WTC11 (cell line): ENCODE measurements around the gene H19. TPM values are rescaled to one million over a fixed set of nuclear protein-coding genes. Genes with fewer than 3 reads are reported as not detected.

Experiments
- ATAC-seq: fragments of 200-7000 bp; cut with Tn5 transposase; 2 replicates; pipeline ENCODE4 v1.10.0; 2021; ENCODE audit warnings: mild to moderate bottlenecking, moderate library complexity
- CTCF ChIA-PET: fragments of 300-600 bp; sonication (Branson Sonifier 250); formaldehyde crosslinking; loops from one replicate; lab custom pipeline; 2021; ENCODE audit warnings: antibody characterized with exemption; lab: Charles Lee
- POLR2A ChIA-PET: fragments of 350-600 bp; sonication (Branson Sonifier 250); formaldehyde crosslinking; loops from one replicate; lab custom pipeline; 2021; ENCODE audit warnings: antibody characterized with exemption; lab: Charles Lee
- DNase-seq: peaks from one replicate; pipeline ENCODE4 v3.0.0; 2021; ENCODE audit warnings: low spot score
- H3K27ac Mint-ChIP-seq: 2 replicates; pipeline ENCODE4 v1.8.0; 2021; ENCODE audit warnings: mixed read lengths
- H3K27me3 Mint-ChIP-seq: 2 replicates; pipeline ENCODE4 v1.8.0; 2021; ENCODE audit warnings: low read depth, mild to moderate bottlenecking, moderate library complexity, mixed read lengths
- H3K36me3 Mint-ChIP-seq: 2 replicates; pipeline ENCODE4 v1.8.0; 2021; ENCODE audit warnings: mixed read lengths
- H3K4me1 Mint-ChIP-seq: 2 replicates; pipeline ENCODE4 v1.8.0; 2022; ENCODE audit warnings: mixed read lengths
- H3K4me3 Mint-ChIP-seq: 2 replicates; pipeline ENCODE4 v1.8.0; 2021; ENCODE audit warnings: mild to moderate bottlenecking, moderate library complexity, mixed read lengths
- H3K9me3 Mint-ChIP-seq: 2 replicates; pipeline ENCODE4 v1.8.0; 2021; ENCODE audit warnings: mixed read lengths
- CREB1 ChIP-seq: sonication (generic); formaldehyde crosslinking; IDR thresholded peaks from 2 replicates; pipeline ENCODE4 v1.8.0; 2023; ENCODE audit warnings: mild to moderate bottlenecking, missing genetic modification reagents
- IRF2 ChIP-seq: sonication (generic); formaldehyde crosslinking; IDR thresholded peaks from 2 replicates; pipeline ENCODE4 v1.8.0; 2022; ENCODE audit warnings: low read depth, missing genetic modification reagents, borderline replicate concordance
- MYBL2 ChIP-seq: sonication (generic); formaldehyde crosslinking; IDR thresholded peaks from 2 replicates; pipeline ENCODE4 v1.8.1; 2023; ENCODE audit warnings: mild to moderate bottlenecking, moderate library complexity, missing genetic modification reagents
- NFE2L1 ChIP-seq: sonication (generic); formaldehyde crosslinking; IDR thresholded peaks from 2 replicates; pipeline ENCODE4 v1.8.1; 2023; ENCODE audit warnings: missing genetic modification reagents
- NR2C2 ChIP-seq: sonication (generic); formaldehyde crosslinking; IDR thresholded peaks from 2 replicates; pipeline ENCODE4 v1.8.0; 2022; ENCODE audit warnings: mild to moderate bottlenecking, missing genetic modification reagents
- RORB ChIP-seq: fragments of 250-450 bp; sonication (Bioruptor Pico); IDR thresholded peaks from 2 replicates; pipeline ENCODE4 v1.9.0; 2021; ENCODE audit warnings: mild to moderate bottlenecking
- SMAD3 ChIP-seq: sonication (generic); formaldehyde crosslinking; IDR thresholded peaks from 2 replicates; pipeline ENCODE4 v1.8.0; 2022; ENCODE audit warnings: missing genetic modification reagents, mild to moderate bottlenecking, borderline replicate concordance
- SOX15 ChIP-seq: fragments of 250-450 bp; sonication (Bioruptor Pico); IDR thresholded peaks from 2 replicates; pipeline ENCODE4 v1.9.0; 2021; ENCODE audit warnings: mild to moderate bottlenecking
- TP53 ChIP-seq: sonication (generic); formaldehyde crosslinking; IDR thresholded peaks from 2 replicates; pipeline ENCODE4 v1.8.1; 2023; ENCODE audit warnings: mild to moderate bottlenecking, missing genetic modification reagents
- ZBTB21 ChIP-seq: sonication (generic); formaldehyde crosslinking; IDR thresholded peaks from 2 replicates; pipeline ENCODE4 v1.8.1; 2023; ENCODE audit warnings: mild to moderate bottlenecking, missing genetic modification reagents, borderline replicate concordance
- ZNF396 ChIP-seq: fragments of 250-450 bp; sonication (Bioruptor Pico); IDR thresholded peaks from 2 replicates; pipeline ENCODE4 v1.8.0; 2021; ENCODE audit warnings: mild to moderate bottlenecking, moderate library complexity, borderline replicate concordance
- ZNF423 ChIP-seq: fragments of 250-450 bp; sonication (Bioruptor Pico); IDR thresholded peaks from 2 replicates; pipeline ENCODE4 v2.1.2; 2022; ENCODE audit warnings: mild to moderate bottlenecking, moderate library complexity
- ZNF671 ChIP-seq: fragments of 250-450 bp; sonication (Bioruptor Pico); IDR thresholded peaks from 2 replicates; pipeline ENCODE4 v1.8.0; 2021; ENCODE audit warnings: mild to moderate bottlenecking
- total RNA-seq: library from RNA; stranded (reverse); gene quantifications from 3 replicates; pipeline ENCODE4 v1.2.3, GENCODE V29; 2021
- TF ChIP-seq, protein P1 (sequence below): sonication (generic); formaldehyde crosslinking; IDR thresholded peaks from 2 replicates; pipeline ENCODE4 v1.8.0; 2022; ENCODE audit warnings: mild to moderate bottlenecking, missing genetic modification reagents
- TF ChIP-seq, protein P2 (sequence below): sonication (generic); formaldehyde crosslinking; IDR thresholded peaks from 2 replicates; pipeline ENCODE4 v1.8.0; 2023; ENCODE audit warnings: missing genetic modification reagents, mild to moderate bottlenecking, borderline replicate concordance
- TF ChIP-seq, protein P3 (sequence below): sonication (generic); formaldehyde crosslinking; IDR thresholded peaks from 2 replicates; pipeline ENCODE4 v1.8.1; 2022; ENCODE audit warnings: mild to moderate bottlenecking, missing genetic modification reagents, moderate library complexity, borderline replicate concordance
- TF ChIP-seq, protein P4 (sequence below): sonication (generic); formaldehyde crosslinking; IDR thresholded peaks from 2 replicates; pipeline ENCODE4 v1.8.1; 2023; ENCODE audit warnings: mild to moderate bottlenecking, missing genetic modification reagents
- TF ChIP-seq, protein P5 (sequence below): sonication (generic); formaldehyde crosslinking; IDR thresholded peaks from 2 replicates; pipeline ENCODE4 v1.8.0; 2023; ENCODE audit warnings: missing genetic modification reagents
- TF ChIP-seq, protein P6 (sequence below): sonication (generic); formaldehyde crosslinking; IDR thresholded peaks from 2 replicates; pipeline ENCODE4 v1.8.1; 2022; ENCODE audit warnings: low read depth, mild to moderate bottlenecking, moderate library complexity, missing genetic modification reagents, borderline replicate concordance

The H19 gene
- total RNA-seq, 1 experiment from 2014 or later, result 12.7 TPM

DNA sequence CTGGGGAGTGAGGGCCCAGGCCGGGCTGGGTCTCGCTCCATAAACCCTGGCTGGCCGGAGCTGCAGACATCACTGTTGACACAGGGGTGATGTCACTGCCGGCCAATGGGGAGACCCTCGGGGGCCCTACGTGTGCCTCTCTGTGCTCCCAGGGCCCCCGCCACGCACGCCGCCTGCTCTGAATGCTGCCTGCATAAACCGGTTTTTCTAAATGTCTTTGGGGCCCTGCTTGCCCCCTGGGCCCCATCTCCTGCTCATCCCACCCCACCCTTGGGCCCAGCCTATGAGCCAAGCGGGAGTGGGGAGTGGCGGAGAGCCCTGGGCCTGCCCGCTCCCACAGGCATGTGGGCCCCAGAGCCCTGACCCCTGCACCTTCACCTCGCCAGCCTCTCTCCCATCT is 7.7 kb downstream of the H19 start:
- CTCF ChIA-PET, result no interaction called here
- DNase-seq, result no peak
- no peaks in the 10 kb centered on the region for H3K4me1 Mint-ChIP-seq
- H3K9me3 Mint-ChIP-seq, result no peaks in the 10 kb centered on the region
- H3K27me3 Mint-ChIP-seq, result no peaks in the 10 kb centered on the region
- no peak for ATAC-seq
- H3K36me3 Mint-ChIP-seq, result no peaks in the 10 kb centered on the region
- no peak overlapping the region for H3K4me3 Mint-ChIP-seq
- POLR2A ChIA-PET, result no interaction called here
- H3K27ac Mint-ChIP-seq, result no peak overlapping the region
- no peak for TF ChIP-seq SOX15 (CRISPR knock-in tag)
- TF ChIP-seq, all 79 proteins: peak for 0

DNA sequence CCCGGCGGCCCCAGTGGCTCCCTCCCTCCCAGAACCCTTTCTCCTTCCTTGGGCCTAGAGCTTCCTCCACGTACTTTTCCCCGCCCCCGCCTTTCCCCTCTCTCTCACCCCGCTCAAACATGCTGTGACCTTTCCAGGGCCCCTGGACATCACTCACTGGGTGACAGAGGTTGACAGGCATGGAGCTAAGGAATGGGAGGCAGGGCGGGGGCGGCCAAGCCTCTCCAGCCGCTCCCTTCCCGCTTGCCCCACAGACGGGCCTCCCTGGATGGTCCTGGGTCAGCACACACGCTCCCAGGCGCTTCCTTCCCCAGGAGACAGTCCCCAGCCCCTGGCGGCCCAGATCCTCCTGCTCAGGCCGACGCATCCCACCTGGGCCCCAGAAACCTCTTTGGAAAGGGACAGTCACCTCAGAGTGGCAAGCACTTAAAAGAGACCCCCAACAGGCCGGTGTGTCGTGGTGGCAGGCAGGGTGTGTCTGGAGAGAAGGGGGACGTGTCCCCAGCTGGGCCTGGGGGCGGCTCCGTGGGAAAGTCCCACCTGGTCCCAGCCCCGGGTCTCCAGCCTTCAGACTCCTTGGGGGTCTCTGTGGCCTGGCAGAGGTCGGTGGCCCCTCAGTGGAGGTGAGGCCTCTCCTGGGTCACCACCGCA is 8.8 kb downstream of the H19 start:
- H3K4me1 Mint-ChIP-seq, result no peaks in the 10 kb centered on the region
- no peaks in the 10 kb centered on the region for H3K36me3 Mint-ChIP-seq
- H3K27me3 Mint-ChIP-seq, result no peaks in the 10 kb centered on the region
- TF ChIP-seq, protein P1, sequence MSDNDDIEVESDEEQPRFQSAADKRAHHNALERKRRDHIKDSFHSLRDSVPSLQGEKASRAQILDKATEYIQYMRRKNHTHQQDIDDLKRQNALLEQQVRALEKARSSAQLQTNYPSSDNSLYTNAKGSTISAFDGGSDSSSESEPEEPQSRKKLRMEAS (CRISPR knock-in tag), result no peak
- no peak for TF ChIP-seq ZBTB21 (CRISPR knock-in tag)
- TF ChIP-seq, protein P2, sequence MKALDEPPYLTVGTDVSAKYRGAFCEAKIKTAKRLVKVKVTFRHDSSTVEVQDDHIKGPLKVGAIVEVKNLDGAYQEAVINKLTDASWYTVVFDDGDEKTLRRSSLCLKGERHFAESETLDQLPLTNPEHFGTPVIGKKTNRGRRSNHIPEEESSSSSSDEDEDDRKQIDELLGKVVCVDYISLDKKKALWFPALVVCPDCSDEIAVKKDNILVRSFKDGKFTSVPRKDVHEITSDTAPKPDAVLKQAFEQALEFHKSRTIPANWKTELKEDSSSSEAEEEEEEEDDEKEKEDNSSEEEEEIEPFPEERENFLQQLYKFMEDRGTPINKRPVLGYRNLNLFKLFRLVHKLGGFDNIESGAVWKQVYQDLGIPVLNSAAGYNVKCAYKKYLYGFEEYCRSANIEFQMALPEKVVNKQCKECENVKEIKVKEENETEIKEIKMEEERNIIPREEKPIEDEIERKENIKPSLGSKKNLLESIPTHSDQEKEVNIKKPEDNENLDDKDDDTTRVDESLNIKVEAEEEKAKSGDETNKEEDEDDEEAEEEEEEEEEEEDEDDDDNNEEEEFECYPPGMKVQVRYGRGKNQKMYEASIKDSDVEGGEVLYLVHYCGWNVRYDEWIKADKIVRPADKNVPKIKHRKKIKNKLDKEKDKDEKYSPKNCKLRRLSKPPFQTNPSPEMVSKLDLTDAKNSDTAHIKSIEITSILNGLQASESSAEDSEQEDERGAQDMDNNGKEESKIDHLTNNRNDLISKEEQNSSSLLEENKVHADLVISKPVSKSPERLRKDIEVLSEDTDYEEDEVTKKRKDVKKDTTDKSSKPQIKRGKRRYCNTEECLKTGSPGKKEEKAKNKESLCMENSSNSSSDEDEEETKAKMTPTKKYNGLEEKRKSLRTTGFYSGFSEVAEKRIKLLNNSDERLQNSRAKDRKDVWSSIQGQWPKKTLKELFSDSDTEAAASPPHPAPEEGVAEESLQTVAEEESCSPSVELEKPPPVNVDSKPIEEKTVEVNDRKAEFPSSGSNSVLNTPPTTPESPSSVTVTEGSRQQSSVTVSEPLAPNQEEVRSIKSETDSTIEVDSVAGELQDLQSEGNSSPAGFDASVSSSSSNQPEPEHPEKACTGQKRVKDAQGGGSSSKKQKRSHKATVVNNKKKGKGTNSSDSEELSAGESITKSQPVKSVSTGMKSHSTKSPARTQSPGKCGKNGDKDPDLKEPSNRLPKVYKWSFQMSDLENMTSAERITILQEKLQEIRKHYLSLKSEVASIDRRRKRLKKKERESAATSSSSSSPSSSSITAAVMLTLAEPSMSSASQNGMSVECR (CRISPR knock-in tag), result no peak
- TF ChIP-seq, protein P3, sequence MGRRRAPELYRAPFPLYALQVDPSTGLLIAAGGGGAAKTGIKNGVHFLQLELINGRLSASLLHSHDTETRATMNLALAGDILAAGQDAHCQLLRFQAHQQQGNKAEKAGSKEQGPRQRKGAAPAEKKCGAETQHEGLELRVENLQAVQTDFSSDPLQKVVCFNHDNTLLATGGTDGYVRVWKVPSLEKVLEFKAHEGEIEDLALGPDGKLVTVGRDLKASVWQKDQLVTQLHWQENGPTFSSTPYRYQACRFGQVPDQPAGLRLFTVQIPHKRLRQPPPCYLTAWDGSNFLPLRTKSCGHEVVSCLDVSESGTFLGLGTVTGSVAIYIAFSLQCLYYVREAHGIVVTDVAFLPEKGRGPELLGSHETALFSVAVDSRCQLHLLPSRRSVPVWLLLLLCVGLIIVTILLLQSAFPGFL, result no peak
- TF ChIP-seq ZNF423 (CRISPR knock-in tag), result no peak
- TF ChIP-seq TP53 (CRISPR knock-in tag), result no peak
- TF ChIP-seq IRF2, result no peak
- no peak for TF ChIP-seq MYBL2 (CRISPR knock-in tag)
- no peaks in the 10 kb centered on the region for H3K9me3 Mint-ChIP-seq
- ChIA-PET CTCF (interaction anchor here (1.0 to 1.9 kb wide), 8 partner anchors 11 to 336 kb away, joined by 3 to 10 read pairs (median 4); no protein-coding TSS in a partner anchor), POLR2A (no interaction called here)
- no peak overlapping the region for H3K27ac Mint-ChIP-seq
- peak; percentile 44; the same call in 1 of the 2 replicates for ATAC-seq
- no peak for DNase-seq
- no peak overlapping the region for H3K4me3 Mint-ChIP-seq

DNA sequence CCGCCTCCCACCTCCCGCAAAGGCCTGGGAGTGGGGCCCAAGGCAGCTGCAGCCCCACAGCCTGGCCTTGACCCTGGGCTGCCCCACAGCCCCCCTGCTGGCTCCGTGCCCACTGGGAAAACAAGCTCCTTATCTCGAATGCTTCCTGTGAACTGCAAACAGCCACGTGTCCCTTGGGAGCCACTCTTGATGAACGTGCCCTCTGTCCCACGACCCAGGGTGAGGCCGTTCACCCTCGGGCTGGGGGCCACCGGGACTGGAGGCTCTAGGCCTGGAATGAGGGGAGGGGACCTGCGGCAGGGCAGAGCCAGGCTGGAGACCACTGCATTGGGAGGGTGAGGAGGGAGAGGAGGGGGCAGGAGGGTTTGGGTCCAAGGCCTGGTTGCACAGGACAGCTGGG is 9.5 kb downstream of the H19 start:
- no peaks in the 10 kb centered on the region for H3K4me1 Mint-ChIP-seq
- H3K27ac Mint-ChIP-seq, result no peak overlapping the region
- H3K36me3 Mint-ChIP-seq, result no peaks in the 10 kb centered on the region
- CTCF ChIA-PET, result interaction anchor here (1.0 to 1.9 kb wide), 9 partner anchors 11 to 335 kb away, joined by 3 to 10 read pairs (median 3); no protein-coding TSS in a partner anchor
- DNase-seq (no peak), ATAC-seq (no peak)
- H3K9me3 Mint-ChIP-seq, result no peaks in the 10 kb centered on the region
- no peak overlapping the region for H3K4me3 Mint-ChIP-seq
- POLR2A ChIA-PET, result no interaction called here
- H3K27me3 Mint-ChIP-seq, result no peaks in the 10 kb centered on the region
- TF ChIP-seq SMAD3 (no peak), NFE2L1 (CRISPR knock-in tag) (no peak), ZNF671 (no peak), ZNF396 (no peak), NR2C2 (no peak), RORB (CRISPR knock-in tag) (no peak), CREB1 (CRISPR knock-in tag) (no peak)
- TF ChIP-seq, protein P4, sequence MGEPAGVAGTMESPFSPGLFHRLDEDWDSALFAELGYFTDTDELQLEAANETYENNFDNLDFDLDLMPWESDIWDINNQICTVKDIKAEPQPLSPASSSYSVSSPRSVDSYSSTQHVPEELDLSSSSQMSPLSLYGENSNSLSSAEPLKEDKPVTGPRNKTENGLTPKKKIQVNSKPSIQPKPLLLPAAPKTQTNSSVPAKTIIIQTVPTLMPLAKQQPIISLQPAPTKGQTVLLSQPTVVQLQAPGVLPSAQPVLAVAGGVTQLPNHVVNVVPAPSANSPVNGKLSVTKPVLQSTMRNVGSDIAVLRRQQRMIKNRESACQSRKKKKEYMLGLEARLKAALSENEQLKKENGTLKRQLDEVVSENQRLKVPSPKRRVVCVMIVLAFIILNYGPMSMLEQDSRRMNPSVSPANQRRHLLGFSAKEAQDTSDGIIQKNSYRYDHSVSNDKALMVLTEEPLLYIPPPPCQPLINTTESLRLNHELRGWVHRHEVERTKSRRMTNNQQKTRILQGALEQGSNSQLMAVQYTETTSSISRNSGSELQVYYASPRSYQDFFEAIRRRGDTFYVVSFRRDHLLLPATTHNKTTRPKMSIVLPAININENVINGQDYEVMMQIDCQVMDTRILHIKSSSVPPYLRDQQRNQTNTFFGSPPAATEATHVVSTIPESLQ (CRISPR knock-in tag), result no peak
- TF ChIP-seq, protein P5, sequence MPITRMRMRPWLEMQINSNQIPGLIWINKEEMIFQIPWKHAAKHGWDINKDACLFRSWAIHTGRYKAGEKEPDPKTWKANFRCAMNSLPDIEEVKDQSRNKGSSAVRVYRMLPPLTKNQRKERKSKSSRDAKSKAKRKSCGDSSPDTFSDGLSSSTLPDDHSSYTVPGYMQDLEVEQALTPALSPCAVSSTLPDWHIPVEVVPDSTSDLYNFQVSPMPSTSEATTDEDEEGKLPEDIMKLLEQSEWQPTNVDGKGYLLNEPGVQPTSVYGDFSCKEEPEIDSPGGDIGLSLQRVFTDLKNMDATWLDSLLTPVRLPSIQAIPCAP (CRISPR knock-in tag), result no peak
- TF ChIP-seq, protein P6, sequence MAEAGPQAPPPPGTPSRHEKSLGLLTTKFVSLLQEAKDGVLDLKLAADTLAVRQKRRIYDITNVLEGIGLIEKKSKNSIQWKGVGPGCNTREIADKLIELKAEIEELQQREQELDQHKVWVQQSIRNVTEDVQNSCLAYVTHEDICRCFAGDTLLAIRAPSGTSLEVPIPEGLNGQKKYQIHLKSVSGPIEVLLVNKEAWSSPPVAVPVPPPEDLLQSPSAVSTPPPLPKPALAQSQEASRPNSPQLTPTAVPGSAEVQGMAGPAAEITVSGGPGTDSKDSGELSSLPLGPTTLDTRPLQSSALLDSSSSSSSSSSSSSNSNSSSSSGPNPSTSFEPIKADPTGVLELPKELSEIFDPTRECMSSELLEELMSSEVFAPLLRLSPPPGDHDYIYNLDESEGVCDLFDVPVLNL (CRISPR knock-in tag), result no peak
